Esophagus (tissue), 2 donors: Measurements from ENCODE around the gene ZDHHC7. TPM values are rescaled to one million over a fixed set of nuclear protein-coding genes. Genes with fewer than 3 reads are reported as not detected.

Experiments used
- H3K27ac ChIP-seq, 2 donors: one replicate each; pipeline ENCODE4 v1.5.1; 2013; ENCODE audit warnings: low read depth in 2 of 2, mild to moderate bottlenecking in 2 of 2, inconsistent platforms in 1 of 2, low read length in 1 of 2, moderate library complexity in 1 of 2
- H3K27me3 ChIP-seq, 2 donors: one replicate each; pipeline ENCODE4 v1.6.1; 2013; ENCODE audit warnings: low read length in 2 of 2, control low read depth in 1 of 2, mild to moderate bottlenecking in 1 of 2; ENCODE audit not compliant: insufficient read depth in 2 of 2, control insufficient read depth in 1 of 2
- H3K36me3 ChIP-seq, 2 donors: one replicate each; pipeline ENCODE4 v1.6.1; 2013; ENCODE audit warnings: low read length in 1 of 2; ENCODE audit not compliant: control insufficient read depth in 2 of 2, insufficient read depth in 2 of 2
- H3K4me1 ChIP-seq, 2 donors: one replicate each; pipeline ENCODE4 v1.6.1; 2013; ENCODE audit warnings: low read length in 1 of 2; ENCODE audit not compliant: control insufficient read depth in 2 of 2, insufficient read depth in 2 of 2
- H3K4me3 ChIP-seq, 2 donors: one replicate each; pipeline ENCODE4 v1.5.1; 2013; ENCODE audit warnings: low read length in 2 of 2, mild to moderate bottlenecking in 2 of 2, low read depth in 1 of 2, moderate library complexity in 1 of 2
- H3K9me3 ChIP-seq, 2 donors: one replicate each; pipeline ENCODE4 v1.6.1; 2013; ENCODE audit warnings: mild to moderate bottlenecking in 2 of 2, low read depth in 1 of 2, low read length in 1 of 2, moderate library complexity in 1 of 2; ENCODE audit not compliant: control insufficient read depth in 2 of 2, insufficient read depth in 1 of 2
- whole genome bisulfite sequencing, 2 donors: extraction: QIAGEN DNeasy Blood & Tissue Kit; methylation state at CpG; one replicate each; pipeline ENCODE4 v1.1.7; 2013; 5-methylcytosine and 5-hydroxymethylcytosine counted together
- polyA plus RNA-seq, 2 donors: library from polyadenylated mRNA; stranded (reverse); fragments of 200-250 nt; gene quantifications; one replicate each; pipeline ENCODE4 v1.2.3, GENCODE V29; 2013
- donor health status: healthy with polysubstance abuse.
- donor health status: Bipolar disorder and iron deficiency.

The ZDHHC7 gene
- polyA plus RNA-seq, 2 donors = 17.1 to 17.9 TPM

GRCh38 chr16:85051683-85052082 lies 40.3 kb upstream of the ZDHHC7 start:
- H3K4me1 ChIP-seq = peaks cover 2 to 10% of the 10 kb centered on the region in 2 donors
- H3K36me3 ChIP-seq = no peaks in the 10 kb centered on the region
- WGBS, 2 donors = 93 to 95% methylated on average over 8 of the region's 8 CpGs
- H3K9me3 ChIP-seq = no peaks in the 10 kb centered on the region
- no peak overlapping the region for H3K4me3 ChIP-seq
- no peaks in the 10 kb centered on the region for H3K27me3 ChIP-seq
- H3K27ac ChIP-seq = no peak overlapping the region

- no peak overlapping the region for H3K27ac ChIP-seq
- WGBS, 2 donors = 75 to 86% methylated on average over 8 of the region's 8 CpGs
- H3K36me3 ChIP-seq = peaks cover 0 to 3% of the 10 kb centered on the region in 2 donors
- H3K27me3 ChIP-seq = no peaks in the 10 kb centered on the region
- H3K4me1 ChIP-seq = peaks cover 2 to 10% of the 10 kb centered on the region in 2 donors
- no peak overlapping the region for H3K4me3 ChIP-seq
- no peaks in the 10 kb centered on the region for H3K9me3 ChIP-seq
Measured at GRCh38 chr16:85051067-85051581, 39.8 kb upstream of the ZDHHC7 start.

- WGBS, 2 donors = 80 to 81% methylated on average over 15 of the region's 15 CpGs
- no peak overlapping the region for H3K27ac ChIP-seq
- H3K9me3 ChIP-seq = no peaks in the 10 kb centered on the region
- H3K4me1 ChIP-seq = peaks cover 2 to 3% of the 10 kb centered on the region in 2 donors
- H3K4me3 ChIP-seq = no peak overlapping the region
- peaks cover 0 to 3% of the 10 kb centered on the region in 2 donors for H3K36me3 ChIP-seq
- no peaks in the 10 kb centered on the region for H3K27me3 ChIP-seq
Measured at GRCh38 chr16:85049706-85050305, 38.5 kb upstream of the ZDHHC7 start.

GRCh38 chr16:85048921-85049562 lies 37.7 kb upstream of the ZDHHC7 start:
- no peak overlapping the region for H3K27ac ChIP-seq
- 91% methylated on average over 17 of the region's 17 CpGs for WGBS, 2 donors
- peaks cover 0 to 3% of the 10 kb centered on the region in 2 donors for H3K36me3 ChIP-seq
- H3K4me3 ChIP-seq = no peak overlapping the region
- no peaks in the 10 kb centered on the region for H3K27me3 ChIP-seq
- H3K4me1 ChIP-seq = peaks cover 0 to 2% of the 10 kb centered on the region in 2 donors
- no peaks in the 10 kb centered on the region for H3K9me3 ChIP-seq

GRCh38 chr16:85047867-85048455 lies 36.6 kb upstream of the ZDHHC7 start:
- H3K4me3 ChIP-seq = no peak overlapping the region
- no peak overlapping the region for H3K27ac ChIP-seq
- H3K27me3 ChIP-seq = no peaks in the 10 kb centered on the region
- H3K9me3 ChIP-seq = no peaks in the 10 kb centered on the region
- 83 to 87% methylated on average over 11 of the region's 11 CpGs for WGBS, 2 donors
- peaks cover 0 to 2% of the 10 kb centered on the region in 2 donors for H3K4me1 ChIP-seq
- H3K36me3 ChIP-seq = peaks cover 0 to 3% of the 10 kb centered on the region in 2 donors

- H3K27ac ChIP-seq = no peak overlapping the region
Measured at GRCh38 chr16:85046931-85047866, 35.9 kb upstream of the ZDHHC7 start.

GRCh38 chr16:85046472-85046916 lies 35.2 kb upstream of the ZDHHC7 start:
- Histone ChIP-seq H3K9me3 (no peaks in the 10 kb centered on the region), H3K36me3 (peaks cover 0 to 3% of the 10 kb centered on the region in 2 donors), H3K4me3 (no peak overlapping the region), H3K27ac (no peak overlapping the region), H3K4me1 (peaks cover 0 to 2% of the 10 kb centered on the region in 2 donors), H3K27me3 (no peaks in the 10 kb centered on the region)
- 91 to 92% methylated on average over 8 of the region's 8 CpGs for WGBS, 2 donors

More at GRCh38 chr16:85046931-85047866, 35.9 kb upstream of the ZDHHC7 start:
- H3K27me3 ChIP-seq = no peaks in the 10 kb centered on the region
- WGBS, 2 donors = 69 to 85% methylated on average over 20 of the region's 20 CpGs
- H3K4me3 ChIP-seq = no peak overlapping the region
- no peaks in the 10 kb centered on the region for H3K9me3 ChIP-seq
- peaks cover 0 to 2% of the 10 kb centered on the region in 2 donors for H3K4me1 ChIP-seq
- H3K36me3 ChIP-seq = peaks cover 0 to 3% of the 10 kb centered on the region in 2 donors

- no peaks in the 10 kb centered on the region for H3K9me3 ChIP-seq
- H3K4me3 ChIP-seq = no peak overlapping the region
- peaks cover 0 to 3% of the 10 kb centered on the region in 2 donors for H3K36me3 ChIP-seq
- H3K27me3 ChIP-seq = no peaks in the 10 kb centered on the region
- no peak overlapping the region for H3K27ac ChIP-seq
- H3K4me1 ChIP-seq = peaks cover 0 to 4% of the 10 kb centered on the region in 2 donors
- WGBS, 2 donors = 84 to 85% methylated on average over 23 of the region's 23 CpGs
Measured at GRCh38 chr16:85045641-85046471, 34.5 kb upstream of the ZDHHC7 start.
